22Rv1 (cell line): ENCODE results near the gene FAS.
A peak's percentile ranks its signal among the peaks of the same experiment; 100 is the strongest.

Source experiments
- H3K27ac ChIP-seq: fragments of 450-650 bp; 2 replicates; pipeline ENCODE4 v1.5.1; 2017
- ZFX ChIP-seq: fragments of 450-650 bp; IDR thresholded peaks from 2 replicates; pipeline ENCODE4 v1.6.1; 2017; ENCODE audit warnings: antibody characterized with exemption, borderline replicate concordance
- TF ChIP-seq, protein P1 (sequence below): fragments of 450-650 bp; IDR thresholded peaks from 2 replicates; pipeline ENCODE4 v1.5.1; 2017; ENCODE audit warnings: mild to moderate bottlenecking

Gene FAS

DNA sequence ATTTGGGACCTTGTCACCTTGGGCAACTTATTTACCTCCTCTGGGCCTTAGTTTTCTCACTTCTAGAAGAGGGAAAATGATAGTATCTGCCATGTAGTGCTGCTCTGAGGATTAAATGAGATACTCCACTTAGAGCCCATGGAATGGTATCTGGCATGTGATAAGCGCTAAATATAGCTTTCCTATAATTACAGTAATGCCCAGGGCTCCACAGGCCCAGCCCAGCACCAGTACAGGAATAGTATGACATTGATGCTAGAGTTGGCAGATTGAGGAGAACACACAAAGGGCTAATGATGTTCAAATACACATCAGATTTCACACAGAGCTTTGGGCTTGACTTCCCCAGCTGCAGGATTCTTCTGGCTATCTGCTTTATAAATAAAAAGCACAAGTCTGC is 34.9 kb downstream of the FAS start:
- no peak for TF ChIP-seq ZFX
- TF ChIP-seq, protein P1, sequence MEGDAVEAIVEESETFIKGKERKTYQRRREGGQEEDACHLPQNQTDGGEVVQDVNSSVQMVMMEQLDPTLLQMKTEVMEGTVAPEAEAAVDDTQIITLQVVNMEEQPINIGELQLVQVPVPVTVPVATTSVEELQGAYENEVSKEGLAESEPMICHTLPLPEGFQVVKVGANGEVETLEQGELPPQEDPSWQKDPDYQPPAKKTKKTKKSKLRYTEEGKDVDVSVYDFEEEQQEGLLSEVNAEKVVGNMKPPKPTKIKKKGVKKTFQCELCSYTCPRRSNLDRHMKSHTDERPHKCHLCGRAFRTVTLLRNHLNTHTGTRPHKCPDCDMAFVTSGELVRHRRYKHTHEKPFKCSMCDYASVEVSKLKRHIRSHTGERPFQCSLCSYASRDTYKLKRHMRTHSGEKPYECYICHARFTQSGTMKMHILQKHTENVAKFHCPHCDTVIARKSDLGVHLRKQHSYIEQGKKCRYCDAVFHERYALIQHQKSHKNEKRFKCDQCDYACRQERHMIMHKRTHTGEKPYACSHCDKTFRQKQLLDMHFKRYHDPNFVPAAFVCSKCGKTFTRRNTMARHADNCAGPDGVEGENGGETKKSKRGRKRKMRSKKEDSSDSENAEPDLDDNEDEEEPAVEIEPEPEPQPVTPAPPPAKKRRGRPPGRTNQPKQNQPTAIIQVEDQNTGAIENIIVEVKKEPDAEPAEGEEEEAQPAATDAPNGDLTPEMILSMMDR, result no peak
- no peak overlapping the region for H3K27ac ChIP-seq

- no peak for TF ChIP-seq ZFX
- TF ChIP-seq, protein P1, result no peak
- H3K27ac ChIP-seq, result no peak overlapping the region
Observed at GRCh38 chr10:89029181-89029580, 38.6 kb downstream of the FAS start.

GRCh38 chr10:89029785-89030437 is 39.3 kb downstream of the FAS start:
- TF ChIP-seq, protein P1, result peak; percentile 87
- TF ChIP-seq ZFX, result no peak
- no peak overlapping the region for H3K27ac ChIP-seq

DNA sequence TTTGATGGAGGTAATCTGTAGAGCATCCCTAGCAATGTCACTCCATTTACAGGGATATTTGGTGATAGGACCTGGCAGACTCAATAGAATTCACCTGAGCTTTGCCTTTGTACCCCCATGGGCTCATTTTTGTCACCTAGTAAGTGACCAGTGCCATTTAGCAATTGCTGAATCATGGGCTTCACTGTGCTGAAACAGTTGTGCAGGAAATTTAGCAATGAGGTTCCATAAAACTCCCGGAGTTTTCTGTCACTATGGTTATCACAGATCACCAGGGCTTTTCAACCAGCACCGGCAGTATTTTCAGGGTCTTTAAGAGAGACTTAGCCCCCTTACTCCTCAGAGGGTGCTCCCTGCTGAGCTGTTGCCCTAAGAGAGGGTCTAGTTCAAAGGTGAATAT is 40.2 kb downstream of the FAS start:
- no peak for TF ChIP-seq ZFX
- TF ChIP-seq, protein P1, result no peak
- H3K27ac ChIP-seq, result no peak overlapping the region

DNA sequence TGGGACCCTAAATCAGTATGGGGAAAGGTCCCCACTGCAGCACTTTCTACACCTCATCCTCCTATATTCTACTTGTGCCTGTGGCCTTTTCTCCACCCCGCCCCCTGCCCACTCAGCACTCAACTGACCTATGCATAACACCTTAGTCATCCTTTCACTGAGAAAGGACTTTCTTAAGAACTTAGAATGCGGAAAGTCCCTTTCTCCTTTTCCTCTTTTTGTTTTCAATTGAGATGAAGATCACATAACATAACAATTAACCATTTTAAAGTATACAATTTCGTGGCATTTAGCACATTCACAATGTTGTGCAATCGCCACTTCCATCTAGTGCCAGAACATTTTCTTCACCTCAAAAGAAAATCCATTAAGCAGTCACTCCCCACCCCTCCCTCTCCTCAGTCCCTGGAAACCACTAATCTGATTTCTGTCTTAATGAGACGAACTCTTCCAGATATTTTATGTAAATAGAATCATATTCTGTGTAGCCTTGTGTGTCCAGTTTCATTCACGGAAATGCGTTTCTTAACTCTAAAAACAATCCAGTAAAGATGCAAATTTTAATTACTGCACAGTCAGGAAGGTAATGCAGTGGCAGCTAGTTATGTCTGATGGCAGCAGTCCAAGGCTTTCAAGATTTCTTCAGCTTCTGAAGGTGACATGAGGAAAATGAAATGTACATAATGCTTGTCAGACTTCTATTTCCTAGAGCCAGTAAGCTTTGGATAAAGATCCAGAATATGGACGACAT is 41.7 kb downstream of the FAS start:
- no peak overlapping the region for H3K27ac ChIP-seq
- TF ChIP-seq, protein P1, result no peak
- no peak for TF ChIP-seq ZFX

- no peak overlapping the region for H3K27ac ChIP-seq
- TF ChIP-seq, protein P1, result no peak
- no peak for TF ChIP-seq ZFX
Observed at GRCh38 chr10:89035461-89035860, 44.9 kb downstream of the FAS start.

DNA sequence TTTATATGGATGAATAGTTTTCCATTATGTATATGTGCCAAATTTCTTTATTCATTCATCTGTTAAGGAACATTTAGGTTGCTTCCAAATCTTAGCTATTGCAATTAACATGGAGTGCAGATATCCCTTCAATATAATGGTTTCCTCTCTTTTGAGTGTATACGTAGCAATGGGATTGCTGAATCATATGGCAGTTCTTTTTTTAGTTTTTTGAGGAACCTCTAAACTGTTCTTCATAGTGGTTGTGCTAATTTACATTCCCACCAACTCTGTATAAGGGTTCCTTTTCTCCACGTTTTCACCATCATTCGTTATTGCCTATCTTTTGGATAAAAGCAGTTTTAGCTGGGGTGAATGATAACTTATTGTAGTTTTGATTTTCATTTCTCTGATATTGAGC is 46.5 kb downstream of the FAS start:
- TF ChIP-seq ZFX, result no peak
- TF ChIP-seq, protein P1, result no peak
- H3K27ac ChIP-seq, result no peak overlapping the region
